H1 (cell line): Measurements from ENCODE around the gene GPR39. TPM values are rescaled to one million over a fixed set of nuclear protein-coding genes. Genes with fewer than 3 reads are reported as not detected.

Experiments used
- EGR1 ChIP-seq: IDR thresholded peaks from 2 replicates; pipeline ENCODE4 v1.6.1; 2011; ENCODE audit warnings: low read depth, low read length, borderline replicate concordance
- GABPA ChIP-seq: IDR thresholded peaks from 2 replicates; pipeline ENCODE4 v1.6.1; 2011; ENCODE audit warnings: mild to moderate bottlenecking, low read length, moderate library complexity, borderline replicate concordance; ENCODE audit not compliant: insufficient read depth
- KDM1A ChIP-seq: fragments of 200-600, 300-600 bp; sonication (generic); IDR thresholded peaks from 2 replicates; pipeline ENCODE4 v1.7.1; 2016; ENCODE audit warnings: mild to moderate bottlenecking, low read length, borderline replicate concordance
- NRF1 ChIP-seq: IDR thresholded peaks from 2 replicates; pipeline ENCODE4 v1.6.1; 2011; ENCODE audit warnings: mild to moderate bottlenecking, low read depth, low read length, improper control_type of control experiment
- SAP30 ChIP-seq: fragments of 300-600 bp; sonication (generic); IDR thresholded peaks from 2 replicates; pipeline ENCODE4 v1.7.1; 2012; ENCODE audit warnings: low read length, moderate library complexity, mild to moderate bottlenecking, inconsistent platforms; ENCODE audit not compliant: insufficient read depth, insufficient replicate concordance
- SUZ12 ChIP-seq: fragments of 200-600 bp; sonication (generic); IDR thresholded peaks from 2 replicates; pipeline ENCODE4 v1.6.1; 2012; ENCODE audit warnings: mild to moderate bottlenecking, inconsistent platforms, low read length, moderate library complexity, mixed read lengths
- TAF7 ChIP-seq: optimal IDR thresholded peaks from 2 replicates; pipeline ENCODE3; 2011; ENCODE audit warnings: low read depth, mild to moderate bottlenecking, inconsistent platforms, low read length, moderate library complexity, borderline replicate concordance
- TEAD4 ChIP-seq: IDR thresholded peaks from 2 replicates; pipeline ENCODE4 v1.6.1; 2012; ENCODE audit warnings: low read depth, low read length, inconsistent platforms, mixed read lengths
- polyA plus RNA-seq, 7 experiments: library from polyadenylated mRNA; depleted of rRNA in 3 of 7; stranded (reverse) in 5 of 7; unstranded in 2 of 7; fragments of >200 nt in 5 of 7; fragments of 200-250 nt in 2 of 7; gene quantifications; 1 replicate in 5 of 7; 2 replicates in 1 of 7; 4 replicates in 1 of 7; pipeline versions ENCODE4 v1.2.1 to v1.2.3, GENCODE V29; 2011 to 2013; ENCODE audit warnings: missing spikeins in 2 of 7, mixed read lengths in 2 of 7
- total RNA-seq: library from RNA; stranded (reverse); fragmentation: NEBNext Ultra II Directional; extraction: Animal tissue kit (Norgen Biotek cat#: 25700); gene quantifications from 2 replicates; pipeline ENCODE4 v1.2.1, GENCODE V29; 2021
- TF ChIP-seq, protein P1 (sequence below): IDR thresholded peaks from 2 replicates; pipeline ENCODE4 v1.6.1; 2011; ENCODE audit warnings: low read depth, mild to moderate bottlenecking, low read length; ENCODE audit not compliant: insufficient read depth

GPR39 gene
- total and polyA plus RNA-seq, 2 of the 8 experiments (the other 6 are each of a cell fraction or from before 2014, with no cell fraction given), result 0.63 to 2.7 TPM

DNA sequence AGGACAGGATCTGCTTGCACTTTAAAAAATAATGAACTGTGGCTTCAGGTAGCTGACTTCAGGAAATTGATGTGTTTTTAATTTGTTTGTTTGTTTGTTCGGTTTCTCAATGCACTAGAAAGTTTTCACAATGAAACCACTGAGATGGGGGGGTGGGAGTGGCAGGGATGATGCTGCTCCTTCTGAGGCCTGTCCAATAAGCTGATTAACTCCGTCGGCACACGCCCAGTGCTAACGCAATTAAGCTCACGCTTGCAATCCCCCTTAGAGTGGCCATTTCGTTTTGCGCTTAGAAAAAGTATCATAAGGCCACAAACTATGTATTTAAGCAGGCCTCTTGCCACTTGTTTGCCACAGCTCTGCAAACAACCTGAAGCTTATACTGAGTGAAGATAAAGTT lies 12.5 kb upstream of the GPR39 start (continued):
- TF ChIP-seq GABPA (no peak), NRF1 (no peak), TEAD4 (no peak), SUZ12 (no peak), SAP30 (no peak), TAF7 (no peak), EGR1 (no peak), KDM1A (no peak)
- TF ChIP-seq, protein P1, sequence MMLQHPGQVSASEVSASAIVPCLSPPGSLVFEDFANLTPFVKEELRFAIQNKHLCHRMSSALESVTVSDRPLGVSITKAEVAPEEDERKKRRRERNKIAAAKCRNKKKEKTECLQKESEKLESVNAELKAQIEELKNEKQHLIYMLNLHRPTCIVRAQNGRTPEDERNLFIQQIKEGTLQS, result no peak
